CD4-positive, alpha-beta T cell treated with Interleukin-15 for 4 hours (primary cell): ENCODE data around the gene RABIF.

ENCODE experiments used
- DNase-seq: peaks from one replicate; pipeline ENCODE4 v3.0.0-alpha.2; 2020; ENCODE audit warnings: low spot score

The RABIF gene

GRCh38 chr1:202871367-202871766 lies 17.6 kb downstream of the RABIF start:
- DNase-seq, result no peak

DNA sequence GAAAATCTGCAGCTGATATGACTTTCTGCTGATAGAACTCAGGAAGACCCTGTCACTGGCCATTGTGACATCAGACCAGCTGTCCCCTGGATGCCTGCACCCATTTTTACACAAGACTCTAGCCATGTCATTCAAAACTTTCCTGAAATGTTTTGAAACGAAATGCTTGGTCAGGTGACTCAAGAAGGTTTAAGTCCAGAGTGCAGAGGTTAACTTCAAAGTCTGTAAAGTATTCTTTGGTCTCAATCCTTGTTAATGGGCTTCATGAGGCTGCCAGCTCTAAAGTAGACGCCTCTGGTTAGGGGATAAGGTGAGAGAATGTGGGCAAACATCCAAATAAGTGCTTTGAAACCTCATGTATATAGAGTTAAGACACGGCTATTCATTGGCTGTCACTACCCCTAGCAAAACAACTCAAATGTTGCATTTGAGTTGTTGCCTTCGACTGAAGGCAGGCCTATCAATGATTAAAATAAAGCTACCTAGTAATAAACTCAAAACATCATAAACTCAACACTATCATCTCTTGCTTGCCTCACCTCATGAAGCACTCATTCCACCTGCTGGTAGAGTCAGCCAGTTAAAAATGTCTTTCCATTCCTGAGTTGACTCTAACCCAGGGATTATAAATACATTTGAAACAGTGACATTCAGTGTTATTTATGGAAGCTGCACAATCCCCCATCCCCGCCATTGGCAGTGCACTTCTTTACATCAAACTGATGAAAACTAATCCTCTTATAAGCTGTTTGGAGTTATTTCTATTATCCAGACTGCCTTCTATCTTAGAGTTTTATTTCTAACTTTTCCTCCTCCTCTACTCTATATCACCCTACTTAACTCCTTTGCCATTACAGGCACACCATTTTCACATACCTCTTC lies 26.0 kb downstream of the RABIF start:
- no peak for DNase-seq

GRCh38 chr1:202861420-202862132 lies 27.4 kb downstream of the RABIF start:
- peak; percentile 10 for DNase-seq

DNA sequence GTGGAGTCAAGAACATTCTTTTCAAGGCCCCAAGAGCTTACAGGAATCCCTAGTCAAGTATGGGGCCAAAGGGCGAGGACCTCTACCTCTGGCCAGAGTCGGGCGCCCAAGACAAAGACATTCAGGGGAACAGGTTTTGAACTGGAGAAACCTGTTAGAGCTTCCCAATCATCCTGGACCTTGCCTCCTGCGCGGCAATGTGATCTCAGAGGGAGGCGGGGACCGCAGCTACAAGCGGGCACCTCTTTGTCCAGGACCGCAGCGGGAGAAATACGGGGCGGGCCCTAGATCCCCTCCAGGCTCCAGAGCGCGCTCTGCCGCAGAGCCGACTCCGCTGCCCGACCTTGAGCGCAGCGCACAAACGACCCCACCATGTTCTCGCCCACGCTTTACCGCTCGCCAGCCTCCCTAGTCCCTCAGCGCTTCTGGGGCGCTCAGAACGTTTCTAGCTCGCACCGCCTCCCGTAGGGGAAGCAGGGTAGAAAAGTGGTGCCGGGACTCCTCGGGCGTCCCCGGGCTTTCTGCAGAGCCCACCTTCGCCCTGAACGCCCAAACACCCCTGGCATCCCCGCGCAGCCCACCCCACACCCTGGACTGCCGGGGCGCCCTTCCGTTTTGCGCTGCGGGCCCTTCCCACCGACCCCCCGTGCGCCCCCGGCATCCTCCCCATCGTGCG lies 28.1 kb downstream of the RABIF start:
- no peak for DNase-seq

DNA sequence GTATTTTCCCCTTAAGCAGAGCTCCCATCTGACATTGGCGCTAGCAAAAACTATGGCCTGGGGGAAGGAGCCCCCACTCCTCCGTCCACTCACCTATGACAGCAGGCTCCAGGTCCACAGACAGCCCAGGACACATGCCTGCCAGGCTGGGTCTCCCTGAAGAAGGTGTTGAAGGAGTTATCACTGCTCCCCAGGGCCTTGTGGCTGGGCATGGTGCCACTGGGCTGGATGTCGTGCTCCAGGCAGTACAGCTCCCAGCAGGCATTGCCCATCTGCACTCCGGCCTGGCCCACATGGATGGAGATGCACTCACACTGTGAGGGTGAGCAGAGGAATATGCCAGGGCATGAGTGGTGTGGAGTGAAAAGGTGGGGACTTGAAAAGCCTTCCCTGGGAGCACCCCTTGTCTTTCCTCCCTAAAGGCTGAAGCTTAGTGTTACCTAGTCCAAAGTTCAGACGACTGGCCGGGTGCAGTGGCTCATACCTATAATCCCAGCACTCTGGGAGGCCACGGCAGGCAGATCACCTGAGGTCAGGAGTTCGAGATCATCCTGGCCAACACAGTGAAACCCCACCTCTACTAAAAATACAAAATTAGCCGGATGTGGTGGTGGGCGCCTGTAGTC lies 30.0 kb downstream of the RABIF start:
- DNase-seq, result no peak

DNA sequence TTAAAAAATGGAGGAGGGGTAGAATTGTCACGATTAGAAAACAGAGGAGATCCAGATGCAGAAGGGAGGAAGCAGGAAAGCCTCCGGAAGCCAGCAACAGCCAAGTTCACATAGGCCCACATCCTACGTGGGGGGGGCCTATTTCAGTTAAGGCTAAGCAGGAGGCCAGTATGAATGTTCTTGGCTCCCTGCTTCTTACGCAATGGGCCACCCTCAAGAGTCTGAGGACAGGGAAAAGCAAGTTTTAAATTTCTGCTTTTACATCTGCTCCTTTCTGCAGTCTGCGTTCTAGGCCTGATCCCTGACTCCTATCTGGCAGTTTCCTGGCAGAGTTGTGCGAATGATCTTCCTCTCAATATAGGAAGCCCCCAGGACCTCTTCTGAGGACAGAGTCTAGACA lies 30.6 kb downstream of the RABIF start:
- no peak for DNase-seq

DNA sequence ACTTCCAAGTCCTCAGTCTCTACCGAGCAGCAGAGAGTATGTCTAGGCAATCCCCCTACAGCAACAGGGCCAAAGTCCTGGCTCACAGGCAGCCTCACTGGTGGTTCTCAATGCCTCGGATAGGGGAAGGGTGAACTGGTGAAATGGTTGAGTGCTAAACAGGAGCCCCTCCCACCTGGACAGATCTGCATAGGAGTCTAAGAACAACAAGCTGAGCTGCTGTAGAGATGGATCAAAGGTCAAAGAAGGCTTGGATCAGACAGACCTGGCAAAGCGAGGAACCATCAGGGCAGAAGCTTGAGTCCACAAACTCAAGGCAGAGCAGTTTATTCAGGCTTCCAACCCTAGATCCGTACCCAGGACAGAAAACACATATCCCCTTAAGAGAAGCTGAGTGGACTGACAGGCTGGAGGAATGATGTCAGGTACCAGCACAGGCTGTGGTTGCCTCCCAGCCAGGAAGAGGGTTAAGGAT lies 31.8 kb downstream of the RABIF start:
- no peak for DNase-seq

DNA sequence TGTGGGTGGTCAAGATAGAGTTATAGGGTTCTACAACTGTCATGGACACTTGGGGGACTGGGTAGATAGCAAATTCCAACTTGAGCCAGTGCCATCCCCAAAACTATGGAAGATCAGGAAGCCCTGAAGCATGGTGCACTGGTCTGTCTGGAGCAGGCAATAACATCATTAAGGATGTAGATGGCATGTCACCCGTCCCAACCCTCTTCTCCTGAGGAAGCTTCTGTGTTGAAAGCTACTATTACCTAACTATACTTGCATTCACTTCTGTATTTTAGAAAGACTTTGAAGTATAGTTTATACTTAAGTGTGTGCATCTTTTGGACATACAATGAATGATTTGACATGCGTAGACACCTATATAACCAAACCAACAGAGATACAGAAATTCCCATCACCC lies 32.9 kb downstream of the RABIF start:
- DNase-seq, result no peak

GRCh38 chr1:202854787-202855186 lies 34.2 kb downstream of the RABIF start:
- DNase-seq, result no peak

DNA sequence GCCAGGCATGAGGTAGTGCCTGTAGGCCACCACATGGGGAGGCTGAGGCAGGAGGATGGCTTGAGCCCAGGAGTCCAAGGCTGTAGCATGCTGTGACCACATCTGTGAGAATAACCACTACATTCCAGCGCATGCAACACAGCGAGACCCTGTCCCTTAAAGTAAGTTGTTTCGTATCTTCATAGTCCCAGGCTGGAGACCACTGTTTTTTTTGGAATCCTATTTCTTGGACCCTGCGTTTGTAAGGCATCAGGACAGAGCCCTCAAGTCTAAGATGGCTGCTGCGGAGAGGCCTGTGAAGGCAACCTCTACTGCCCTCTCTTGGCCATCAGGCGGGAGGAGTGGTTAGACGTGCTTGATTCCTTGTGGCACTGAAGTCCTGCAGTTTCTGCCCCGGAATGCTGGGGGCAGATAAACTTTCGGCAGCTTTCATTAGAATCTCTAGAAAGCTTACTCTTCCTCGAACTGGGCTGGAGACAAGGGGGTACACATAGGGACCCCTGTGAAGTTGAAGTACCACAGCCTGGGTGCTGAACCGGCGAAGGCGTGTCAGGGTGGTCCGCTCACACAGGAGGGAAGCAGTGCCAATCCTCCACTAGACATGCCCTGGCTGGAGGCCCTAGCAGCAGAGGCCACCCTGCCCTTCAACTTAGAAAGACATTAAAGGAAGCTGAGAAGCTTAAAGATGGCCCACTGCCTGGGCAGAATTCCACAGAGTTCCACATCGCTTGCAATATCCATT lies 36.6 kb downstream of the RABIF start:
- peak; percentile 25 for DNase-seq

- no peak for DNase-seq
These were observed 38.2 kb downstream of the RABIF start for GRCh38 chr1:202850593-202851362.

DNA sequence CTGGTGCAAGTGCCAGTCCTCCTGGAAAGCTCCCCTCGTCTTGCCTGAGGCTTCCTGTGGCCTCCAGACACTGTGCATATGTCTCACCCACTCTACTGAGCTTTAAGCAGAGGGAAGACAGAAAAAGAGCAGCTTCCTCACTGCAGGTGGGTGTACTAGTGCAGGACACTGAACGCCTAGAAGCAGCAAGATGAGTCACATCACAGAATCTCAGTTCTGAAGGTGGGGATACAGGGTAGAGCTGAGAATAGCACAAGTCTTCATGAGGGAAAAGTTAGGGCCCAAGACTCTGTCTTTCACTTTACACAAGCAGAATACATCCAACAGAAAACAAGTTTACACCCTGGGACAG lies 40.8 kb downstream of the RABIF start:
- DNase-seq, result no peak

- no peak for DNase-seq
These were observed 44.0 kb downstream of the RABIF start for GRCh38 chr1:202844935-202845334.

GRCh38 chr1:202844259-202844658 lies 44.7 kb downstream of the RABIF start:
- DNase-seq, result no peak

GRCh38 chr1:202843081-202843480 lies 45.9 kb downstream of the RABIF start:
- DNase-seq, result no peak

GRCh38 chr1:202837746-202838262 lies 51.1 kb downstream of the RABIF start:
- DNase-seq, result no peak

DNA sequence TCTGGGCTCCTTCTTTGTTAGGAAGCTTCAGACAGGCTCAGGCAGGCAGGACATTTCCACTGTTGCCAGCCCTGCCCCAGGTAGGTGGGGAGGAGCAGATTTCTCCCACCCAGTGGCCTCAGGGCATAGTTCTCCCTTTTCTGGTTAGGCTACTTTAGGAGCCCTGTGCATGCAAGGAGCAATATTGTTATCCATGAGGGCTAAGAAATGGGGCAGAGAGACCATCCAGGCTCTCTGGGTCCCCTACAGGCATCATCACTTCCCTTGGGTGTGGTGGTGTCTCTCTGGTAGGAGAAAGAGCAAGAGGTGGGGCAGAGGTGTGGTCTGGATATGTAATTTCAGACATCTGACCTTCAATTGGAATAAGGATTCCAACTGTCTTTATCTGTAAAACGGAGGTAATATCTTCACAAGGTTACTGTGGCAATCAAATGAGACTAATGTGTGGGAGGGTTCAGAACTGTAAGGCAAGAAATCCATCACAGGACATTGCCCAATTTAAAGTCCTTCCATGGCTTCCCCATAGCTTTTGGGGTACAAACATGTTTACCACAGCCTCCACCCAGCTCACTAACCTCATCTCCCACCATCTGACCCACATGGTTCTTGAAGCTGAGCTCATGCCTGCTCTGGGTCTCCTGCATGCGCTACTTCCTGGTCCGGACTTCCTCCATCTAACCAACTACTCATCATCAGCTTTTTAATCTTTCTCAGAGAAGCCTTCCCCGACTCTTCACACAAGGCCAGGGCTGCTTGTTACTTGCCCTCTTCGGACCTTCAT lies 52.1 kb downstream of the RABIF start:
- no peak for DNase-seq

DNA sequence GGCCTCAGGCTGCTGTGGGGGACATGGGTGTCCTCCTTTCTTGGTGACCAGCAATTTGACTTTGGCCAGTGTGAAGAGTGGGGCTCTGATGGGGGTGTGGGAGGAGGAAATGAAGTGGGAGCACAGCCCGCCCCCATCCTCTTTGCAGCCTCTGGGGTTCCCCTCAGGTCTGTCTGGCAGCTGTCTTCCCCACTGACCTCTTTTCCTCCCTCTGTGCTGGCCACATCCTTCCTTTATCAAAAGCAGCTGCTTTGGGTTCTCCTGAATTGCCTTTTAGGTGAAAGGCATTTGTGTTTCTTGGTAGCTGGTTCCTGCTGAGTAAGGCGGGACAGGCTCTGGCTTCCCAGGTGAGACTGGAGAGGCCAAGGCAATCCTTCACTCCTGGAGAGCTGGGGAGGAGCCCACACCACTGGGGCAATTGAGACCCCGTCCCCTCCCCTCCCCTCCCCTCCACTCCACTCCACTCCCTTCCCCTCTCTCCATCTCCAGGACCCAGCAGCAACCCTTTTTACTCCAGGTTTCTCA lies 53.3 kb downstream of the RABIF start:
- DNase-seq, result peak; percentile 44

- DNase-seq, result no peak
These were observed 54.0 kb downstream of the RABIF start for GRCh38 chr1:202834771-202835547.
